ENCODE results near the gene VWA3B.

The VWA3B gene

GRCh38 chr2:98181346-98181745 lies 94.4 kb downstream of the VWA3B start:
- no peak for DNase-seq

- no peak for DNase-seq
Measured at GRCh38 chr2:98185801-98186200, 98.8 kb downstream of the VWA3B start.

GRCh38 chr2:98187194-98187593 lies 100.2 kb downstream of the VWA3B start:
- DNase-seq, result no peak

GRCh38 chr2:98188351-98189046 lies 101.5 kb downstream of the VWA3B start:
- DNase-seq, result no peak

- no peak for DNase-seq
Measured at GRCh38 chr2:98191883-98192282, 104.9 kb downstream of the VWA3B start.

- no peak for DNase-seq
Measured at GRCh38 chr2:98201576-98201975, 114.6 kb downstream of the VWA3B start.

GRCh38 chr2:98205889-98206288 lies 118.9 kb downstream of the VWA3B start:
- no peak for DNase-seq

GRCh38 chr2:98212092-98213000 lies 125.4 kb downstream of the VWA3B start:
- DNase-seq, result no peak

GRCh38 chr2:98216616-98217015 lies 129.6 kb downstream of the VWA3B start:
- no peak for DNase-seq

- no peak for DNase-seq
Measured at GRCh38 chr2:98219152-98219551, 132.2 kb downstream of the VWA3B start.

- no peak for DNase-seq
Measured at GRCh38 chr2:98233941-98234340, 147.0 kb downstream of the VWA3B start.

- DNase-seq, result no peak
Measured at GRCh38 chr2:98234776-98235175, 147.8 kb downstream of the VWA3B start.

GRCh38 chr2:98236935-98237334 lies 150.0 kb downstream of the VWA3B start:
- no peak for DNase-seq

- DNase-seq, result no peak
Measured at GRCh38 chr2:98240786-98241398, 153.9 kb downstream of the VWA3B start.

- no peak for DNase-seq
Measured at GRCh38 chr2:98241592-98241991, 154.6 kb downstream of the VWA3B start.

GRCh38 chr2:98242003-98242402 lies 155.0 kb downstream of the VWA3B start:
- no peak for DNase-seq

- no peak for DNase-seq
Measured at GRCh38 chr2:98245491-98245890, 158.5 kb downstream of the VWA3B start.

GRCh38 chr2:98247383-98247782 lies 160.4 kb downstream of the VWA3B start:
- no peak for DNase-seq

- DNase-seq, result no peak
Measured at GRCh38 chr2:98252038-98252773, 165.2 kb downstream of the VWA3B start.

GRCh38 chr2:98253461-98254070 lies 166.6 kb downstream of the VWA3B start:
- DNase-seq, result no peak

GRCh38 chr2:98254504-98255059 lies 167.6 kb downstream of the VWA3B start:
- no peak for DNase-seq

- no peak for DNase-seq
Measured at GRCh38 chr2:98258906-98259305, 171.9 kb downstream of the VWA3B start.
